SK-N-DZ (cell line): ENCODE data around the gene FOXP1.

Source experiments
- DNase-seq: peaks from one replicate; pipeline ENCODE4 v3.0.0-alpha.2; 2015; ENCODE audit warnings: low spot score

Gene FOXP1

DNA sequence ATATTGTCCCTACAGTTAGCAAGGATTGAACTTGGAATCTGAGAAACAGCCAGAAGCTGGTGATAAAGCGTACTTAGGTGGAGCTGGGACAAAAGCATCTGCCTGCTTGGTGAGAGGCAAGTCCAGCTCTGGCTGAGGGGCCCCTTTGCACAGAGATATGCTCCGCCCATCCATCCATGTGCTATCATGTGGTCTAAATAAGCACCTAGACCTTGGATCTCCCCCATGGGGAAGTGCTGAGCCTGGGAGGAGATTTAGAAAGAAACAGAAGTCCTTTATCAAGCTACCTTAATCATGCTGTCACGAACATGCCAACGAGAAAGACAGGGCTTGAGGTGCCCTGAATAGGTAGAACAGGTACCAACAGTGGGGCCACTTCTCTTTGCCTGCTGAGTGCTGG, 369.5 kb downstream of the FOXP1 start:
- no peak for DNase-seq

DNA sequence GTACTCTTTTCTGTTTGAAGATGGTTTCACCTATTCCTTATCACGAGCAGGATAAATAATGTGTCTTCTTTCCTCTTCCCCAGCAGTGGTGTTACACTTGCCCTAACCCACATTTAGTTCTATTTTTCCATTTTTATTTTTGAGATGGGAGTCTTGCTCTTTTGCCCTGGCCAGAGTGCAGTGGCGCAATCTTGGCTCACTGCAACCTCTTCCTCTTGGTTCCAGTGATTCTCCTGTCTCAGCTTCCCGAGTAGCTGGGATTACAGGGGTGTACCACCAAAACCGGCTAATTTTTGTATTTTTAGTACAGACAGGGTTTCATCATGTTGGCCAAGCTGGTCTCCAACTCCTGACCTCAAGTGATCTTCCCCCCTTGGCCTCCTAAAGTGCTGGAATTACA, 372.4 kb downstream of the FOXP1 start:
- no peak for DNase-seq

DNA sequence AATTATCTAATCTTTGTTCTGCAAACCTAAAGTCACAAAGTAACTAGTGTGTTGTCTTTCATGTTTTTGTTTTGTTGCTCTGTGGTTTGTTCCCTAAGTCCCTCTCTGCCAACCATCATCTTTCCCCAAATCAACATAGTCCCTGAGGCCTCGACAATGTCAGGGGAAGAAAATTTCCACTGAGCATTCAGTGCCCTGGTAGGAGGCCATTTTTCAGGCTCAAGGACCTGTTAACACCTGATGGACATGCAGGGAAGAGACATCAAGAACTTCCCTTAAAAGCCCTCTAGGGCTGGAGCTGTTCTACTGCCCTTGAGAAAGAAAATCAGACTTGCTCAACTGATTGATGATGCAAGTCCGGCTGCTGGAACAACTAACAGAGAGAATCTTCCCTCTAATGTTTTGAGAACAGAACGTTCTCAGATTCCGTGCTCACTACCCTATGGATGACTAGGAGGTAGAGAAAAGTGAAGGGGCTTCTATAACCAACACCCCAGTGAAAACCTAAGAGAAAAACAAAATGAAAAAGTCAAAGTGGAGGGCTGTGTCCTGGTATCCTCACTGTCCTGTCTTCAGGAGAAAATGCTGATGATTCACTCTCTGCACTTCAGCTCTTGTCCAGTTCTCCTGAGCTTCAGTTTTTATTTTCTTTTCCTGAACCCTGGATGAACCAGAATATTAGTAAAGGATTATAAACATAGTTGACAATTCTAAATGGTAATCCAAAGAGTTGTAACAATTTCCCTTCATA, 373.1 kb downstream of the FOXP1 start:
- no peak for DNase-seq

DNA sequence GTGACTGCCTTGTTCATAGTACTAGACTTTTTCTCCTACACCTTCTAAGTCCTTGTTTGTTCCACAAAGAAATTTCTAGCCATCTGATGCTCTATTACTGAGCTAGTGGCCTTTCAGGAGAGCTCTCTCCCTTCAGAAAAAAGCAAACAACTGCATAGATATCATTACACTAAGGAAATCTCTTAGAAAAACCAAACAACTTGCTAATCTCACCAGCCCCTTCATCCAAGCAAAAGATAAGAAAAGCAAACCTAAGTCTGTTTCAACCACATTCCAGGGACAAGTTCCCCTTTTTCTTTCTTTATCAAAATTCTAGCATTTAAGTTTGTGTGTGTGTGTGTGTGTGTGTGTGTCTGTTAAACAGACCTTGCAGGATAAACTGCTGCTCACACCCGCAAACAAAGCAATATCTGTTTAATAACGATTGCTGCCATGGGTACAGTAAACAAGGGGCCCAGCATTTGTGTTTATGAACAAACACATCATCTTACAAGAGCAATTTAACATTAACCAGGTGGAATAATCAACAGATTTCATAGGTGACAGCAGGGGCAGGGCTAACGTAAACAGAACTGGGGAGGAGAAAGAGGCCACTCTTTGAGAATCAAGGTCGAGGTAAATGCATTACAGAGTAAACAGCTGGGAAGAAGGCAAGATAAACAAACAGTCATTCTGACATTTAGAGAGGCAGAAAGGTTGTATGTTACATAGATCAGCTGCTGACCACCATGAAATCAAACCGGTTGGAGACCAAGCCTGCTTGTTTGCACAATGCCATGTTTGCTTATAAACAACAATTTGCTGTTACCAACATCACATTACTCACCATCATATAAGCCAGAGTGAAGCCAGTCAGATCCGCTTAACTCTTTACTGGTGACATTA, 375.1 kb downstream of the FOXP1 start:
- DNase-seq = peak; percentile 4

DNA sequence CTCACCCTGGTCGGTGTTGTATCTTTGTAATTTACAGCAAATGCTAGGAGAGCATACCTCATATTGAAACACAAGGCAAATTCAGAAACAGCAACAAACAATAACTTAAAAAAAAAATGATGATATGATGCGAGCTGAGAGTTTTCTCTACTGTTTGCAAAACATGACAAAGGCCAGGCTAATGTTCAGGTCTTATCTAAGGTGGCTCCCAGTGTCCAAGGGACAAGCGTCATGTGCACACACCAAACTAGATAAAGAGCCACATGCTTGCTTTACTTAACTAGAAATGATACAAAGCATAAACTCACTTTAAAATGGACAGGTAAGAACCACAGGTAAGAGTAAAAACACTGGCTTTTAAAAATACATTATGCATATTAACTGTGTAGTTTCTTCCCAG, 375.9 kb downstream of the FOXP1 start:
- DNase-seq = no peak

DNA sequence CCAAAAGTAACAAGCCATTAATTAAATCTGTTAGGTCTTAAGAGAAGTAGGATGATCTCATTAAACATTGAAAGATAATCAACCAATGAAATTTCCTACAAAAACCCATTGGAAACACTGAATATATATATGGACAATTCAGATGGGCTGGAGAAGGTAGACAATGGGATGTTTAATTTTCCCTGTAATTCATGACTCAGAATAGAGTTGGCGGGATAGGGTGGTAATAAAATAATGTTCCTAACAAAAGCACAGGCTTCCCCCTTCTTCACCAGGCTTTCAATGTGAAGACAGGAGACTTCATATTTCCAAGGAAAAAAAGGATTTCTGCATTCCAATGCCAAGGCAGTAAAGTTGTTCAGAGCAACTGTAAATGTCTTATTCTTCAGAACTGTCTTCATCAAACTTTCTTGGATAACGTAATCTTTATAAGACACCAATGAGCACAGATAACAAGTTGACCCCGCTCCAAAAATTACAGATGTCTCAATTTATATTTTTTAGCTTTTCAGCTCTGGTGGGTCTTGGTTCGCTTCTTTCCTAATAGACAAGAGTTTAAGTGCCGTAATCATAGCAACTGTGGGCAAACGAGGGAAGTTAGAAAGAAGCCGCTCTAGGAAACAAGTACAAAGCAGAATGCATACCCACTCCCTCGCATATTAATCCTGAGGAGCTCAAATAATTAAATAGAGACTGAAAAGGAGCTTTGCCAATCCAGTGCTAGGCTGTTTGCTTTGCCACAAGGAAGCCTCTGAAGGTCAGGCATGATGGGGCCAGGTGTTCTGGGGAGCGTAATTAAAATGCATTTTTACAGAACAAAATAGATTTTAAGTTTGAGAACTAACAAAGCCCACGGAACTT, 377.0 kb downstream of the FOXP1 start:
- DNase-seq = no peak

DNA sequence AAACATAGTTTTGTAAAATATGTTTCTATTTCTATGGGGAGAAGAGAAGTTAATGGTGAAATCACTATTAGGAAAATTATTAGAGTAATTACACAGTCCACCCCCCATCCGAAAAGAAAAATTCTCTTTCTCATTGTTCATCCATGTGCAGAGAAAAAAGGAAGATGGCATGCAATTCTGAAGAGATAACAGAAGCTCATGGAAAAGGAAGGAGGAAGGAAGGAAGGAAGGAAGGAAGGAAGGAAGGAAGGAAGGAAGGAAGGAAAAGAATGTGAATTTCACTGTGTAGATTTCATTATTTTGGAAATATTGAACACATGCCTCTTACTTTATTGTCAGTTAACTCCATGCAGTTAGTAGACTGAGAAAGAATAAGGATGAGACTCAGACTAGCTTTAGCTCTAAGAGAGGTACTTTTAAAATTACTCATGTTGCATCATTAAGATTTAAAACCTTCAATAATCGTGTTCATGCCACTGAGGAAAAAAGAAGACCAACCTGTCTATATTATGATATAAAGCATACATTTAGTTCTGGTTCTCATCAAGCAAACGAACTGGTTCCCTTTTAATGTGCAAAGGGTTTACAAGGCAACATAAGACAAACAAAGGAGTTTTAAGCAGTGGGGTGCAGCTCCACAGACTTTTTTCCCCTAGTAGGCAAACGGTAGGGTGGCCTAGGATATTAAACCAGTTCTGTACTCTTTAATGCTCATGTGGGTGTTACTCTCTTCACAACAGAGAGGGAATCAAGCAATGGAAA, 379.6 kb downstream of the FOXP1 start:
- no peak for DNase-seq

DNA sequence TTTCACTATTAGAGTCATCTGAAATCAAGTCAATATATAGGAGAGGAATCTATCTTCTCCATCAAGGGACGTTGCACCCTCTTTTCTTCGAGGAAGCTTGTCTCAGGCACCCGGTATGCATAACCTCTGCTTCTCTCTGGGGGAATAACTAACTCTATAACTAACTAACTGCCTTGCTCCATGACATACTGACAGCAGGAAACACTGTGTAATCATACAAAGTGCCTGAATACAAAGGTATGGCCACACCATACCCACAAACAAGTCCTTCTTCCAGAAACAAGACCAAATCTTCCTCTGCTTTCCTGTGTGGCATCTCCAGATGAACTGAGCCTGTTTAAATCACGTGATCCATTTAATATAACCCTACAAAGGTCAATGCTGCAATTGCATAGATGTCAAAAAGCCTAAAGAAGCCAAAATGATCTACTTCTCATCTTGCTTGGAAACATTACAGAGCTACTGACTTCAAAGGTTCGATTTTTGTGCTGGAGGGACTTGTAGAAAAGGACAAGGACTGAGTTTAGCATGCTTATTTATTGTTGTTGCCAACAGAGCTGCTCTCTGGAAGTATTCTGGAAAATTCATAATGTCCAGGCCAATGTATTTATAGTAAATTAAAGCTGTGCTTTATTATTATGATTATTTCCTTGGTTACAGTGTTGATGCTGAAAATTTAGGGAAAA, 380.5 kb downstream of the FOXP1 start:
- DNase-seq = no peak

DNA sequence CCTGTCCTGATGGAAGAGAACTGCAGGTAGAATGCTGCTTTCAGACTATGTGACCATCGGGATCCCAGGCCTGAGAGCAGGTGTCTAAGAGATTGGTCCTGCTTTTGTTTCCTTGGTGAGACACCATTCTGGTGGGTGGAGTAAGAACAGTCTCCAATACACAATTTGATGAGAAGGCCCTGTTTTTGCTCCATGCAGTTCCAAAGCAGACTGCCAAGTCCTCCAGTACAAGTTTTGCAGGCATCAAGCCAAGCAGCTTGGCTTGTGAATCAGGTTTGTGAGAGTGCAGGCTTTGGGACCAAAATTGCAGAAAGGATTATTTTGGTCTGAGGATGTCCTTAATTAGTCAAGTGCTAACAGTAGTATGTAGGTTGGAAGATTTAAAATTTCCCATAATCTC, 381.6 kb downstream of the FOXP1 start:
- no peak for DNase-seq

DNA sequence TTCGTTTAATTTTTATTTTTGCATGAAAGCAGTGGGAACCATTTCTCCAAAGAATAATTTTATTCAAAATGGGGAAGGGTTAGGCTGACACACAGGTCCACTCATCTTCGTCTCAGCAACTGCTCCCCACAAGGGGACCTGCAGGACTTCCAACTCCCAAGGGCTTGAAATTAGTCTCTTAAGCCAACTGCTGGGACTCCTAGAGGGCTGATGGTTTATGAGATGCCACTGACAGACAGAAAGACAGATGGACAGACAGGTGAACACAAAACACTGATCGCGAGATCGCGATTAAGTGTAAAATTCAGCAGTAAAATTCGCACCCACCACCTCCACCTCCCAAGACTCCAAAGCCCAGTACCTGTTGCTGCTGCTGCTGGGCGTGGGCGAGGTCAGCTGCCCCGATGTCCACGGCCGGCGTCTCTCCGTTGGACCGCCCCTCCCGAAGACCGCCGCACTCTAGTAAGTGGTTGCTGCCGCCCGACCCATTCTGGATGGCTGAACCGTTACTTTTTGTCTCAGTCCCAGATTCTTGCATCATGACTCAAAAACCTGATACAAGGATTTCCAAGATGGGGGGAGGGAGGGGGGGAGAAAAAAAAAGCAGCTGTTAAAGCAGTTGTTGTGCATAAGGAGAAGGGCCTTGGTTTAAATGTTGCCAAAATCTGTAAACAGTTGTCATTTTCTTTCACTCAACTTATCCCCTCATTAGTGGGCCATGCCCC, 385.5 kb downstream of the FOXP1 start:
- DNase-seq = no peak

DNA sequence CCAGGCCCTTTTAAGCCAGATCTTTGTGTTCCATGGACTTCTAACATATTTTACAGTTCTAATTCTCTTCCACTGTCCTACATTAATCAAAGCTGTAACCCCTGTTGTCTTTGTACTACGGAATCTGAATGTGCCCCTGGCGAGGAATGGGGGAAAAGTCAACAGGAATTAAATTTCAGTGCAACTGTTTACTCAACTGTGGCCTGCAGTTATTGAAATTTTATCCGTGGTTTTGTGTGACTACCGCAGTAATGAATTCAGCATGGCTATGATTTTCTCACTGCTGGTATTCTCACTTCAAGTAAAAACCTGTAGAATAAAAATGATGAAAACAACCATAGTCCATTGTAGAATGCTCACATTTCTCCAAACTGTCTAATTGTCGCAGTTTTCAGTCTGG, 388.0 kb downstream of the FOXP1 start:
- DNase-seq = no peak

DNA sequence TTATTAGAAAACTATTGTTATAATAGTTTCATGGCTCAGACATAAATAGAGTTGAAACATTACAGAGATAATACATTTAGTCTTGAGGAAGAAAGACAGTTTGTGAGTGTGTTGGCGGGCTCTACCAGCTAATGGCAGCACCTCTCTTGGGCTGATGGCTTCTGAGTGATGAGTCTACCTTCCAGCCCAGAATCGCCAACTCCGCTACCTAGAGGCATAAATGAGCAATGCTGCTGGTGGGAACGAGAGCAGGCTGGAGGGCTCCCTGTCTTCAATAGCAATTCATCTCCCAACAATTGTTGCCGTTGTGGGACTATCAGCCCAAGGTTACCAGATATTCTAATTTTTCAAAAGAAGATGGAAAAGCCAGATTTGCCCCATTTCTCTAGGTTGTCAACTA, 388.7 kb downstream of the FOXP1 start:
- no peak for DNase-seq

DNA sequence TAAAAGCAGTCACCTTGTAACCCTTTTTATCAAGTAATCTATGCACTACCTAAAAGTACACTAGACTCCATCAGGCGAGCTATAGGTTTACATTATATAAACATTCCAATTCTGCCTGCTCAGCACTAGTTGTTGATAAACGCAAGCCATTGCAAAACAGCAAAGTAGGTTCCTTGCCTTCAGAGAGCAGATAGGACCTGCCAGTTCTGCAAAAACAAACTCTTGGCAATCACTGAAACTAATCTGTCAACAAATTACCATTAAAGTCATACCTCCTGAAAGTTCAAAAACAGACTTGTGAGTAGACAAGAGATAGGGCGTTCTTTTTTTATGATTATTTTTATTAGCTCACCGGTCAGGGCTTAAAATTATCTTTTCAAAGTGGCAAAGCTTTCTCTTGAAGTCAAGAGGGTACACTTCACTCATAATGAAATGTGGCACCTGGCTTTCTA, 392.5 kb downstream of the FOXP1 start:
- DNase-seq = no peak

DNA sequence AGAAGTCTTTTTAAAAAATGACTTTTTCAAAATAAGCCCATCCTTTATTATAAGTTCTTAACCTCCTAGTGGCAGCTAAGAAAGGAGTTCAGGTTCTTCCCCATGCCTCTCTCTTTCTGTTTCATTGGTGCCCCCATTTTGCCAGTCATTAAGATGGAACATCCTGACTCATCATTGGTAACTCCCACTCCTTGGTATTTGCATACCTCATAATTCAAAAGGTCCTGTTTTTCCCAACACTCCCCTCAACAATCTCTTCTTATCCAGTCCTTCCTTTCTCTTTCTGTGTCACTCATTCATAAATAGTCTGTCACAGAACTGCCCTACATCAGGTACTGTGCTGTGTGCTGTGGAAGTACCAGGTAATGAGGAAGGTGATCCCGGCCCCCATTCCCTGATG, 394.0 kb downstream of the FOXP1 start:
- DNase-seq = no peak

DNA sequence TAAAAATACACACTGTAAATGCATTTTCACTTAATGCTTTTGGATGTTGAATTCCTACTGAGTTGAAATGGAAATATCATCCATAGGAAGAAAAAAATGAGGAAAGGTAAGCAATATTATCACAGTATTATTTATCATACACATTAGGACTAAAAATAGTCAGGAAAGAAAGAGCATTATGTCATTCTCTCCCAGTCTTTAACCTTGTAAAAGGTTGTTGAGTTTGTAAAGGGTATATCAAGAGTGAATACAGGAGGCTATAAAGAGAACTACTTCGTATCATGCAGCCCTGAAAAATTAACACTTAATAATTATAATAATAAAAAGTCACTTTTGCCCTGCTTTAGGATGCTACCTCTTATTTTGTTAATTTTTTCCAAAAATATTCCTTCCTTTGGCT, 395.8 kb downstream of the FOXP1 start:
- DNase-seq = no peak

DNA sequence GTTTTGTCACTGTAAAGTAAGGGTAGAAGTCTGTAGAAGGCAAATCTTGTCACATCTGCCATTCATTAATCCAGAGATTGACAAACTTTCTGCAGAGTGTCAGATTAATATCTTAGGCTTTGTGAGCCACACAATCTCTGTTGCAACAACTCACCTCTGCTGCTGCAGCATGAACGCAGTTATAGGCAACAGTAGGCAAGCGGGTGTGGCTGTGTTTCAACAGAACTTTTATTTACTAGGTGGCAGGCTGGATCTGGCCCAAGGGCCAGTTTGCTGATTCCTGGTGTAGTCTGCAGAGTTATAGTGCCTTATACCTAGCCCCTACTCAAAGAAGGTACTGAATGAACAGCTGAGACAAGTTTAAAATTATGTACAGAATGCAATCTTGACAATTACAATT, 396.7 kb downstream of the FOXP1 start:
- no peak for DNase-seq

DNA sequence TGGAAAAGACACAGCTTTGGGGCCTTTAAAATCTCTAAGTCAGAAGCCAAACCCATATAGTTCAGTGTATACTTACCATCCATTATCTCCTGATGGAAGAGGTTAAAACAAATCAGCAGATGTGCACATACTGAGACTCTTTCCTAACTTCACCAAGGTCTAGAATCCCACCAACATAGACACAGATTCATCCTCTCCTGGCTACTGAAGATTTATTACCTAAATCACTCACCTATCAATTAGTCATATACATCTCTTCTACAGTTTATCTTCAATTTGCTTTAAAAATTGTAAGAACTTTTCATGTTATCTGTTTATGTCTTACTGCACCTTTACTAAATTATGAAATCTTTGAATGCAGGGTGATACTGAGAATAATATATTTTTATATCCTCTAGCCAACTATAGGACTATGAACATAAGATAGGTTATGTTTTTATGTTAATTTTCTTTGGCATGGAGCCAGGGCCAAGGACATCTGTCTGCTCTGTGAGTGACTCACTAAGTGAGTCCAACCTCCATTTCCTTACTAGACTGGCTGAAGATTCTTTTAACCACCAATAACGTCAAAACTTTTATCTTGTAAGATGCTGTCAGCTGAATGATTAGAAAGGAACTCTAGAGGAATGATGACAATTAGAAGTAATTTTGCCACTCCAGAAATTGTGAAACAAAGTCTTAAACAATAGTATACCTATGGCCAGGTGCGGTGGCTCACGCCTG, 397.6 kb downstream of the FOXP1 start:
- no peak for DNase-seq

DNA sequence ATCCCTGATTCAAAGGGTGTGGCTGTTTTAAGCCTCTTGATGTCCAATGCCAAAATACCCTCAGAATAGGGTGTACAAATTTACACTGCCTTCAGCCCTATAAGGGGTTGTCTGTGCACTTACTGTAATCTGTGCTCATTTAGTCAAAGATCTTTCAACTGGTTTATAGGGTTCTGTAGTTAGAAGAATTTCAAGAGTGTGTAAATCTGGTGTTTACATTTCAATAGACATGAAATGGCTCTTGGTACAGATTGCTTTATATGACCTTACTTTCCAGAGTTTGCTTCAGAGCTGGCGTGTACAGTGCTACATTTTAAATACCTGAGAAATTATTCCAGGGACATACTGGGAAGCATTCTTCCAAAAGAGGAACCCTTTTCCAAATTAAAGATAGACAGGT, 399.3 kb downstream of the FOXP1 start:
- DNase-seq = no peak

DNA sequence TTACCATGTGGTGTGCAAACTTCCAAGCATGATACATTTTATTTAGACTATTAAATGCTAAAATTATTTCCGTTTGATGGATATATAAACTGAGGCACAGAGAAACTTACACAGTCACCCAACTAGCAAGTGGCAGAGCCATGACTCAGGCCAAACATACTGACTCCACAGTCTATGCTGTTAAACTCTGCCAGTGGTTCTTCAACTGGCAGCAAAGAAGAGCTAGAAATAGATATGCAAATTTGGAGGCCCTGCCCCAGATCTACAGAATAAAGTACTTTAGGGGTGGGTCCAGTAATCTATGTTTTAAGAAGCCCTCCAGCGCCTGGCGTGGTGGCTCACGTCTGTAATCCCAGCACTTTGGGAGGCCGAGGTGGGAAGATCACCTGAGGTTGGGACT, 400.0 kb downstream of the FOXP1 start:
- no peak for DNase-seq
